HS-27A (cell line): ENCODE results near the gene AP2A1.
A peak's percentile ranks its signal among the peaks of the same experiment; 100 is the strongest.
"Not testable (repeated sequence)": the region's sequence is repeated elsewhere in the genome, so short reads cannot be mapped to it uniquely, and the experiment has no call there.

Experiments
- DNase-seq: peaks from one replicate; pipeline ENCODE4 v3.0.0-alpha.2; 2012; ENCODE audit warnings: low read depth, missing footprints

The AP2A1 gene

DNA sequence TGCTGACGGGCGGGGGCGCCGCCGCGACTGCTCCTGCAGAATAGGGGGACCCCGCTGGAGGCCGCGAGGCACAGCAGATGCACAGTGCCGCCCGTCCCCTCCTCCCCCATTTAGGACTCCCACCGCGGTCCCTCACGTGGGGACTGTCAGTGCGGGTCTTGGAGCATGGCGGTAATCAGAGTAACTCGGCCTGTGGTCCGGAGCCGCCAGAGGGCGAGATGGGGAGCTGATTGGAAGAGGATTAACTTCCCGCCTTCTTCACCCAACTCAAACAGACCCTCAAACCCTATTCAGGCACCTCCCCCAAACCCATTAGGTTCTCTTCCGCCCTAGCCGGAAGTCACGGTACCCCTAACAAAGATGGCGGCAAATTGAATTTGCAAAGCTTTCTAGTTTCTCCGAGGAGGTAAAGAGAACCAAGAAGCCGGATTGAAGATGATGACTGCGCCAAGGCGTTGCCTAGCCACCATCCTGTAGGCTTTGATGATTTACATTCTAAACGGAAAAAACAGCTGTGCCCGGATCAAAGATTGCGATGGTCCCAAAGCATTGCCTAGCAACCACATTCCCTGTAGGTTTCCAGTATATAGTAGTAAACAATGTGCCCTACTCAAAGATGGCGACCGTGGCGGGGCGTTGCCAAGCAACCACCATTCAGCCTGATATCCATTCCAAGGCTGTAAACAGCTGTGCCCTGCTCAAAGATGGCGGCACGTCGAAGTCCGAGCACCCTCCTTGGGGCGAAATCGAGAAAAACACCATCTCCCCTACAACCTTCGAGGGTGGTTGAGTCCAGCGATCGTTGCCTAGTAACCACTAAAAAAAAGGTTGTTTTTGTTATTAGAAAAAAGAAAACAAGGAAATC is 46.4 kb downstream of the AP2A1 start, which contains the start of gene FUZ:
Gene FUZ, minus strand, starts transcription at position 296 of the 865 bp plus-strand sequence. Its CDS starts 186 bp downstream, at position 110.
- peak; percentile 95 for DNase-seq

DNA sequence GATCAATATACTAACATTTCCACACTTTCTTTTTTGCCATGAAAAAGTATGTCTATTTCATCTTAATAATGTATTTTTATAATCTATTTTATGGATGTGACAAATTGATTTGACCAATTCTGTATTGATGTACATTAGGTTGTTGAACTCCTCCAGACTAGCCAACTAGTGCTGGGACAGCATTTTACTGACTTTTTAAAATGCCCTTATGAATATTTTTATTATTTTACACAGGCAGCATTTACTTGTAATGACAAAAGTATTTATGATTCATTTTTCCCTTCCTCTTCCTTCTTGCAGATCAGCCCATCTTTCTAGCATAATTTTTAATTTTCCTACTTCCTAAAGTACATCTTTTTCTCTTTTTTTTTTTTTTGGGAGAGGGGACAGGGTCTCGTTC is 47.2 kb downstream of the AP2A1 start:
- DNase-seq = no peak

DNA sequence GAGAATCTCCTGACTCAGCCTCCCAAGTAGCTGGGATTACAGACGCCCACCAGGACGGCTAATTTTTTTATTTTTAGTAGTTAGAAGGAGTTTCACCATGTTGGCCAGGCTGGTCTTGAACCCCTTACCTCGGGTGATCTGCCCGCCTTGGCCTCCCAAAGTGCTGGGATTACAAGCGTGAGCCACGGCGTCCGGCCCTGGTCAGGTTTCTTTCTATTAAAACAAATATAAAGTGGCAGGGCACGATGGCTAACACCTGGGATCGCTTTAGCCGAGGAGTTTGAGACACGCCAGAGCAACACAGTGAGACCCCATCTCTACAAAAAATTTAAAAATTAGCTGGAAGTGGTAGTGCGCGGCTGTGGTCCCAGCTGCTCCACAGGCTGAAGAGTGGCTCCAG is 49.8 kb downstream of the AP2A1 start:
- no peak for DNase-seq

DNA sequence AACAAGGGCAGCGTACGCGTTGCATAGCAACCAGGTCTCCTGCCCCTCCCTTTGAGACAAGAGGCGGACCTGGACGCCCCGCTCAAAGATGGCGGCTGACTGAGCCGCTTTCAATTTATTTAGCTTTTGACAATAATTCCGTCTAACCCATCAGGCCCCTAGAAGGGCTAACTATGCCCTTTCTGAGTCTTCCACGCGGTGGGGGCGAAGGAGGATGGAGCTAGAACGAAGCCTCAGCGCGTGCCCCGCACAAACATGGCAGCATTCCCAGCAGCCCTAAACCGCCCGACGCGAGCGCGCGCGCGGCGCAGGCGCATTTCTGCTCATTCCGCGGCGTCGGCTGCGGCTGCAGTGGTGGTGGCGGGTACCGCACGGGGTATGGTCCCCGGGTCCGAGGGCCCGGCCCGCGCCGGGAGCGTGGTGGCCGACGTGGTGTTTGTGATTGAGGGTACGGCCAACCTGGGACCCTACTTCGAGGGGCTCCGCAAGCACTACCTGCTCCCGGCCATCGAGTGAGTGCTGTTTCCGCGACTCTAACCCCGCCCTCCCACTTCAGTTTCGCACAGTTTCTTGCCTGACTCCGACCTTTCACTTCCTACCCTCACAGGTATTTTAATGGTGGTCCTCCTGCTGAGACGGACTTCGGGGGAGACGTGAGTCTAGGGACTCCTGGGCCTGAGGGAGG is 51.3 kb downstream of the AP2A1 start, which contains the start of gene MED25:
Gene MED25, plus strand, starts transcription at position 326 of the 685 bp plus-strand sequence. Its CDS starts 53 bp downstream, at position 379.
- DNase-seq = peak; percentile 93

DNA sequence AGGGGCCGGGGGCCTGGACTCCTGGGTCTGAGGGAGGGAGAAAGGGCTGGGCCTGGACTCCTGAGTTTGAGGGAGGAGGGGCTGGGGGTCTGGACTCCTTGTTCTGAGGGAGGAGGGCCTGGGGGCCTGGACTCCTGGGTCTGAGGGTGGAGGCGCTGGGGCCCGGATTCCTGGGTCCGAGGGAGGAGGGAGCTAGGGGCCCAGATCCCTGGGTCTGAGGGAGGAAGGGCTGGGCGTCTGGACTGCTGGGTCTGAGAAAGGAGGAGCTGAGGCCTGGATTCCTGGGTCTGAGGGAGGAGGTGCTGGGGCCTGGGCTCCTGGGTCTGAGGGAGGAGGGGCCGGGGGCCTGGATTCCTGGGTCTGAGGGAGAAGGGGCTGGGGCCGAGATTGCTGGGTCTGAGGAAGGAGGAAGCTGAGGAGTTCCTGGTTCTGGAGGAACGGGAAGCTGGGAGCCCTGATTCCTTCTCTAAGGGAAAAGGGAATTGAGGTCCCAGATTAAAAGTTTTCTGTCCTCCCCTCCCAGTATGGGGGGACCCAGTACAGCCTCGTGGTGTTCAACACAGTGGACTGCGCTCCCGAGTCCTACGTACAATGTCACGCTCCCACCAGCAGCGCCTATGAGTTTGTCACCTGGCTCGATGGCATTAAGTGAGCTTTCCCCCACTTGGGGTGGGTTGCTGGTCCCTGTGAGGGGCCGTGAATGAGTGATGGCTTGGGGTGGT is 52.0 kb downstream of the AP2A1 start:
- DNase-seq = no peak

DNA sequence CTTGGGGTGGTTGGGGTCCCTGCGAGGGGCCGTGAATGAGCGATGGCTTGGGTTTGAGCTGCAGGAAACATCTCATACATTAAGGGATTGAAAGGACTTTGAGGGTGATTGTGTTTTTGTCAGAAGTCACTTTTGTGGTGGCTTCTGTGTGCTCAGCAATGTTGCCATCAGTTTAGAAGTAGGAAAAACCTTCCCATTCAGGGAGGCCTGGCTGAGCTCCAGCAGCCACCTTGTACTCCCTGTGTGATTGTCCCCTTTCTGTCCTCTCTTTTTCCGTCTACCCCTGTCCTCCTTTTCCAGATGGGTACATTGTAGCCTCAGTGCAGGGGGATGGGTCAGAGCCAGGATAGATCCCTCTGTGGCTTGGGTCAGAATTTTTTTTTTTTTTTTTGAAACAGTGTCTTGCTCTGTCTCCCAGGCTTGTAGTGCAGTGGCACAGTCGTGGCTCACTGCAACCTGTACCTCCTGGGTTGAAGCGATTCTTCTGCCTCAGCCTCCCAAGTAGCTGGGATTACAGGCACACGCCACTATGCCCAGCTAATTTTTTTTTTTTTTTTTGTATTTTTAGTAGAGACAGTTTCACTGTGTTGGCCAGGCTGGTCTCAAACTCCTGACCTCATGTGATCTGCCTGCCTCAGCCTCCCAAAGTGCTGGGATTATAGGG is 52.8 kb downstream of the AP2A1 start:
- not testable (repeated sequence) for DNase-seq

DNA sequence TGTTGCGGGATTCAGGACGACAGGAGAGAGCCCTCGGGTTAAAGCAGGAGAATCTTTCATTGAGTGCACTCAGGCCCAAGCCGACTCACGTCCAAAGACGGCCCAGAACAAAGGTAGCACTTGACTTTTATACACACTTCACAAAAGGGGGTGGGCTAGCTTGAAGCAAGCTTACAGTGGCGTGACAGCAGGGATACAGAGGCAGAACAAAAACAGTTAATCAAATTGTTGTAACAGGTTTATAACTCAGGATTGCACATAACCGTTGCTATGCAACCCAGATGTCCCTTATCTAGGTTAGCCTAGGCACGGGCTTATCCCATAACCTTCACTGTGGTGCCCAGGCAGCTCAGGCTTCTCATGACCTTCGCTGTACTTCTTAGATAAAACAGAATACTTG is 53.3 kb downstream of the AP2A1 start:
- DNase-seq = no peak

DNA sequence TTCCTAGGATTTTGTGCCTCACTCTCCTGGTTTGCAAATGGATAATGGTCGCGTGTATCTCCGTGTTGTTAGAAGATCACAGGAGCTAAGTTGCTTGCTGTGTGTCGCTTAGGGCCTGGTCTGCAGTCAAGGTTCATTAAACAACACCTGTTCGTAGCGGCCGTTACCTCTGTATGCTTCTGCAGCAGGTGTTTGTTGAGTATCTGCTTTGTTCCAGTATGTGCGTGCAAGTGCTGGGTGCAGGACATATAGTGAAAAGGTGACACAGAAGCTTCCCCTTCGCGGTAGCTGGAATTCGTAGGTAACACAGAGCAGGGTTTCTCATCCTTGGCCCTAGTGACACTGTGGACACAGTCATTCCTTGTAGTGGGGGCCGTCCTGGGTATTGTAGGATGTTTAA is 56.7 kb downstream of the AP2A1 start:
- no peak for DNase-seq

DNA sequence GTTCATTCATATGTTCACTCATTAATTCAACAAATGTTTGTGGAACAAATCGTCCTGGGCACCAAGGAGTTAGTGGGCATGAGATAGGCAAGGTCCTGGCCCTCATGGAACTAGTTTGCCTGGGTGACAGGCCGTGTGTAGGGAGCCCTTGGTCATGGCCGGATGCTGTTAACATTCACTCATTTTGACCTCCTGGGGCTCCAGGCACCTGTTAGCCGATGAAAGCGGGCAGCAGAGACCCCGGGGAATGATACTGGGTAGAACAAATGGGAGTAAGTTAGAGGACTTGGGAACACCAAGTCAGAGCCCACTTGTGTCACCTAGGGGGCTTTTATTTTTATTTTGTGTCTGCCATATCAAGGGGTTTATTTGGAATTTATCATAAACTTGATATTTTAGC is 57.9 kb downstream of the AP2A1 start:
- no peak for DNase-seq

DNA sequence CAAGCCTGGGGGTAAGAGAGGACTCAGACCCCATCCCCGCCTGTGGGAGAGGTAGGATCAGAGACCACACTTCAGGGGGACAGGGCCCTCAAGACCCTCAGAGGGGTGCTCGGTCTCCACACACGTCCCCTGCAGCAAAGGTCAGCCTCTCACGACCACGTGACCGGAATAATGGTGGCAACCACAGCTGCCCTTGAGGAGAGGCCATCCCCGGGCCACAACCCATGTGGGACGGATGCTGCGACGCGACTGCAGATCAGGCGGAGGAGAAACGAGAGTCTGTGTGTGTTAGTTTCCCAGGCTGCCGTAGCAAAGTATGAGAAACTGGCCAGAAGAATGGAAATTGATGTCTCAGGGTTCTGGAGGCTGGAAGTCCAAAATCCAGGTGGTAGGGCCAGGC is 60.2 kb downstream of the AP2A1 start:
- no peak for DNase-seq

DNA sequence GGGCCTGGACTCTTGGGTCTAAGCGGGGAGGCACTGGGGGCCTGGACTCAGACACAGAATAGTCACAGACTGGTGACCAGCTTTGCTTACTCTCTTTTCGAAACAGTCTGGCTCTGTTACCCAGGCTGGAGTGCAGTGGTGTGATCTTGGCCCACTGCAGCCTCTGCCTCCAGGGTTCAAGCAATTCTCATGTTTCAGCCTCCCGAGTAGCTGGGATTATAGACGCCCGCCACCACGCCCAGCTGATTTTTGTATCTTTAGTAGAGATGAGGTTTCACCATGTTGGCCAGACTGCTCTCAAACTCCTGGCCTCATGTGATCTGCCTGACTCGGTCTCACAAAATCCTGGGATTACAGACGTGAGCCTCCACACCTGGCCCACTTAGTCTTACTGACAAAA is 62.4 kb downstream of the AP2A1 start:
- no peak for DNase-seq

DNA sequence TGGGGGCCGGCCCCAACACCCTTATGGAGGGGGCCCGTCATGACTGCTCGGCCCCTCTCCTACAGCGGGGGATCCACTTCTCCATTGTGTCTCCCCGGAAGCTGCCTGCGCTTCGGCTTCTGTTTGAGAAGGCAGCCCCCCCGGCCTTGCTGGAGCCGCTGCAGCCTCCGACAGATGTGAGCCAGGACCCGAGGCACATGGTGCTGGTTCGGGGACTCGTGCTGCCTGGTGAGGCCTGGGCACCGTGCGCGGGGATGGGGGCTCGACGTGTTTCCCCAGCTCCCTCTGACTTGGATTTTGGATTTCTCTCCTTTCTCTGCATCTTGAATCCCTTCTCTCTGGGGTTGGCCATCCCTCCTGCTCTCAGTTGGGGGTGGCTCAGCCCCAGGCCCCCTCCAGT is 62.9 kb downstream of the AP2A1 start:
- no peak for DNase-seq

DNA sequence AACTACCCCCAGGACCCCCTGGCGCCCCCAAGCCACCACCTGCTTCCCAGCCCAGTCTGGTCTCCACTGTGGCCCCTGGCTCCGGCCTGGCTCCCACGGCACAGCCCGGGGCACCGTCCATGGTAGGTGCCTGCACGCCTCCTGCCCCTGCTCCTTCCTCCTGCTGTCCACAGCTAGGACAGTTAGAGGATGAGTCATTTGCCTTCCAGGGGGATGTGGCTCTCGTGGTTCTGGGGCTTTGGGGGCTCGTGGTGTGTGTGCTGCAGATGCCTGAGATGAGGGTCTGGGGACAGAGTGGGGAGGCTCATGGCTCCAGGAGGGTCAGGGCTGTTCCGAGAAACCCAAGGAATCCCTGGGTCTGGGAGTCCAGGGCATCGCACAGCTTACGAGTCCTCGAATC is 64.0 kb downstream of the AP2A1 start:
- no peak for DNase-seq

DNA sequence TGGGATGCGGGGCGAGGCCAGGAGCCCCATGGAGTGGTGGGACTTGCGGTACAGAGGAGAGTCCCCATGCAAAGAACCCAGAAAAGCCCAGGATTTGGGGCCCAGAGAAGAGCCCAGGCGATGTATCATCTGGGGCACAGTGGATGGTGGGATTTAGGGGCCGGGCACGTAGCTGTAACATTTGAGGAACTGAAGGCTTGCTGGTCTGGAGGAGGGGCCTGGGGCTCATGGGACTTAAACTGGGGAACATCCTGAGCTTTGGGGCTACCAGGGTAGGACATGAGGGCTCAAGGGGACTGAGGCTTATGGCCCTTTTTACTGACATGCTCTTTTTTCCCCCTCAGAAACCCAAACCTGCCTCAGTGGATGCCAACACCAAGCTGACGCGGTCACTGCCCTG is 64.8 kb downstream of the AP2A1 start:
- DNase-seq = no peak

DNA sequence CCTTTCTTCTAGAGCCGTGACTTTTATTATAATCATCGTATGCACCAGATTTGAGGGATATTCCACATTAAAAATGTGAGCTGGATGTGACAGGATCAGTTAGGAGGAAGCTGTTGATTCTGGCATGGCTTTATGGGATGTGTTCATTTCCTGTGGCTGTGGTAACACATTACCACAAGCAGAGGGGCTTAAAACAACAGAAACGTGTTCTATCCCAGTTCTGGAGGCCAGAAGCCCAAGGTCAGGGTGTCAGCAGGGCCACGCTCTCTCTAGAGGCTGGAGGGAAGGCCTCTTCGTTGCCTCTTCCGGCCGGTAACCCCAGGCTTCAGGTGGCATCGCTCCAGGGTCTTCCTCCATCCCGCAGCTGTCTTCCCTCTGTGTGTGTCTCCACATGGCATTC is 65.8 kb downstream of the AP2A1 start:
- DNase-seq = no peak

DNA sequence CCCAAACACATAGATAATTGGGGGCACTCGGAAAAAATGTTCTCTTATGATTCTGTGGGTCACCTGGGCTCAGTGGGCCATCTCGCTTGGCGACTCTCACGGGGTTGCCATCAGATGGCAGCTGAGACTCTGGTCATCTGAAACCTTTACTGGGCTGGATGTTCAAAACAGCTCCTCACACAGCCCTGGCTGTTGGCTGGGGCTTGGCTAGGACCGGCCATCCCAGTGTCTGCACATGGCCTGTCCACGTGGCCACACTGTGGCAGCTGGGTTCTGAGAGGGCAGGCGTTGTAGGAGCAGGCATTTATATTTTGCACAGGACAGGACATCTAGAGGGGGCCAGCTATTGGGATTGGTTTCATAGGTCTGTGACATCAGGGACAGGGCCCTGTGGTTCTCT is 66.8 kb downstream of the AP2A1 start:
- DNase-seq = no peak

DNA sequence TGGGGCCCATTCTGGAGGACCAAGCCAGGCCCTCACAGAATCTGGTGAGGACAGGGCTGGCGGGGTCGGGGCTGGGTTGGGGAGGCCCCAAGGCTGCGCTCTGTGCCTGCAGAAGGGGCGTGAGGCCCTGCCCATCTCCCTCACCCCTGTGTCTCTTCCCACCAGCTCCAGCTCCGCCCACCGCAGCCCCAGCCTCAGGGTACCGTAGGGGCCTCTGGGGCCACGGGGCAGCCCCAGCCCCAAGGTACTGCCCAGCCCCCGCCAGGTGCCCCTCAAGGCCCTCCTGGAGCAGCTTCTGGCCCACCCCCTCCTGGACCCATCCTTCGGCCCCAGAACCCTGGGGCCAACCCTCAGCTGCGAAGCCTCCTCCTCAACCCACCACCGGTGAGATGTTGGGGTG is 68.8 kb downstream of the AP2A1 start:
- DNase-seq = no peak

DNA sequence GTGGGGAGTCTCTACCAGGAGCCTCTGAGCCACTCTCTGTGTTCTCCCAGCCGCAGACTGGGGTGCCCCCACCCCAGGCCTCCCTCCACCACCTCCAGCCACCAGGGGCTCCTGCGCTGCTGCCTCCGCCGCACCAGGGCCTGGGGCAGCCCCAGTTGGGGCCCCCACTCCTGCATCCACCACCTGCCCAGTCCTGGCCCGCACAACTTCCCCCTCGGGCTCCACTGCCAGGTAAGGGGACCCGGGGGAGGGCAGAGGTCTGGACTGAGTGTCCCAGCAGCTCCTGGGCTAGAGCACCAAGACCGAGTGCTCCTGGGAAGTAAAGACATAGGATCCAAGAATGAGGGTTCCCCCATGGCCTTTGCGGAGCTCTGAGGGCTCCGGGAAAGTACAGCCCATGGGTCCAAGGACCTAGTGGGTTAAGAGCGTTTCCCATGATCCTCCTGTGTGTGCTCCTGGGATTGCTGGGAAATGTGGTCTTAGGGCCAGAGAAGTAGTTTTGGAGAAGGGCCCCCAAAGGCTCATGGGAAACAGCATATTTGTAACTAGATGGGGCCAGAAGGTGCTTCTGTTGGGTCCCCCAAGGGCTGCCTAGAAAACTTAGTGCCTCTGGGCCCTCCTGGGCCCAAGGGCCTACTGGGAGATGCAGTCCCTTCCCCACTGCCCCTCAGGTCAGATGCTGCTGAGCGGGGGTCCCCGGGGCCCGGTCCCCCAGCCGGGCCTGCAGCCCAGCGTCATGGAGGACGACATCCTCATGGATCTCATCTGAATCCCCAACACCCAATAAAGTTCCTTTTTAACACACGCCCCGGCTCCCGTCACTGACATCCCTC is 69.6 kb downstream of the AP2A1 start:
- no peak for DNase-seq

DNA sequence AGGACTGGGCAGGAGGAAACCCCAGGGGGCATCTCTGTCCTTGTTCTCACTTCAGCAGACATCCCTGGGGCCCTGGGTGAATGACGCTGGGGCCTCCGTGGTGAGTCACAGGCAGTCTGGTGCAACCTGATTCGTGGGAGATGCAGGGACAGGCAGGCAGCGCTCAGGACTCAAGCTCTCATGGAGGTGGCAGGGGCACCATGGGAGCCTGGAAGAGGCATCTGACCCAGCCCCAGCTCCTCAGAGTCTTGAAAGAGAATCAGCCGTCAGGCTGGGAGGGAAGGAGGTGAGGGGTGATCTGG is 70.2 kb downstream of the AP2A1 start:
- no peak for DNase-seq

DNA sequence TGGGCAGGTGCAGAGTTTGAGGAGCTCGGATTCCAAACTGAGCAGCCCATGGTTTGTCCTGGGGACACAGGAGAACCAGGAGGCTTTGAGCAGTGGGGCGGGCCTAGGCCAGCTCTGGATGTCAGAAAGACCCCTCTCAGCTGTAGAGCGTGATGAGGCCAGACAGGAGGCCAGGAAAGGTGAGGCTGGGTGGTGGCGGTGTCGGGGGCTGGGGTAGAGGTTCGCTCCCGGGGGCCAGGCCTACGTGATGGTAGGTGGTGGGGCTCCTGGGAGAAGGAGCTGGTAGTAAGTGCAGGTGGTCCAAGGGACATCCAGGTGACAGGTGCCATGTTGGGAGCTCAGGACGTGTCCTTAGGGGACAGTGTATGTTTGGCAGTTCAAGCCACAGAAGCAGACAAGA is 70.6 kb downstream of the AP2A1 start:
- no peak for DNase-seq

DNA sequence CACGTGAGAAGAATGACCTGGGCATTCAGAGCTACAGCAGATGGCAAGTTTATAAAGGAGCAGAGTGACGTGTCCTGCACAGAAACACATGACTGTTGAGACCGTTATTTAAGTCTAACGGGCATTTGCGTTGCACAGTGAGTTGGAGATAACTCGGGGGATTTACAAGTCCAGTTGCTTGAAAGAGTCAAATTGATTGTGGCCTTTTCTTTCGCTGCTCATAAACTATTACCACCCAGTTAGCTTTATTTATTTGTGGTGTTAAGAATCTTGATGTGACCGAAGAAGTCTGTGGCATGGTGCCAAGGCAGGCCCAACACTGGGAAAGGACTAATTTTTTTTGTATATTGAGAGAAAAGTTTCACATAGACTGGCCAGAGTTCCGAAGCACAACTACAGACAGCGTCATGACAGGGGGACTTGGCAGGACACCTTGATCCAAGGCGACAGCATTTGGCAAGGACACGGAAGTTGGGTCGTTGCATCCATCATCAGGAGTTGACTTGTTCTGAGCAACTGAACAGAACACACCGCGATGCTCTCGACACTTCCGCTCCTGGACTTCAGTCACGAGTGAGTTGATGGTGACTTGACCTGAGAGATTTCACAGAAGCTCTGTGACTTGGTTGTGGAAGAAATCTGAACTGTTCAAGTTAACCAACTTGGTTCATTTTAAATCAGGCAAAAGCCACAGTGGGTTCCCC is 72.2 kb downstream of the AP2A1 start:
- no peak for DNase-seq
